ENCODE measurements around the gene GPC6. TPM values are rescaled to one million over a fixed set of nuclear protein-coding genes. Genes with fewer than 3 reads are reported as not detected.

GPC6 gene
- total RNA-seq, 1 experiment from 2014 or later: not detected

- H3K9me3 Mint-ChIP-seq (ENCODE audit: low read depth, unreplicated experiment): peaks cover 2% of the 10 kb centered on the region
- no TSS peak for BruUV-seq (replicated peaks)
- H3K27ac Mint-ChIP-seq (ENCODE audit: unreplicated experiment): no peak overlapping the region
- DNase-seq: no peak
- H3K4me3 Mint-ChIP-seq (ENCODE audit: low read depth, unreplicated experiment): no peak overlapping the region
- CTCF ChIA-PET: no interaction called here
- no peaks in the 10 kb centered on the region for H3K36me3 Mint-ChIP-seq (ENCODE audit: insufficient read depth, unreplicated experiment)
- intact Hi-C loops (cut with micrococcal nuclease; ENCODE audit: unreplicated experiment): no loop called here
- no peaks in the 10 kb centered on the region for H3K4me1 Mint-ChIP-seq (ENCODE audit: low read depth, unreplicated experiment)
- TF ChIP-seq CTCF (IDR thresholded peaks at IDR 0.05; ENCODE audit: unreplicated experiment): no peak
- H3K27me3 Mint-ChIP-seq (ENCODE audit: unreplicated experiment): no peaks in the 10 kb centered on the region
Observed at GRCh38 chr13:93343097-93343496, 116.5 kb downstream of the GPC6 start.

GRCh38 chr13:93344048-93344705 is 117.6 kb downstream of the GPC6 start:
- Mint-ChIP-seq H3K36me3 (ENCODE audit: insufficient read depth, unreplicated experiment) (no peaks in the 10 kb centered on the region), H3K27ac (ENCODE audit: unreplicated experiment) (no peak overlapping the region), H3K27me3 (ENCODE audit: unreplicated experiment) (no peaks in the 10 kb centered on the region), H3K9me3 (ENCODE audit: low read depth, unreplicated experiment) (peaks cover 2% of the 10 kb centered on the region), H3K4me1 (ENCODE audit: low read depth, unreplicated experiment) (no peaks in the 10 kb centered on the region), H3K4me3 (ENCODE audit: low read depth, unreplicated experiment) (no peak overlapping the region)
- CTCF ChIA-PET: no interaction called here
- intact Hi-C loops (cut with micrococcal nuclease; ENCODE audit: unreplicated experiment): no loop called here
- no peak for DNase-seq
- no TSS peak for BruUV-seq (replicated peaks)
- no peak for TF ChIP-seq CTCF (IDR thresholded peaks at IDR 0.05; ENCODE audit: unreplicated experiment)

DNA sequence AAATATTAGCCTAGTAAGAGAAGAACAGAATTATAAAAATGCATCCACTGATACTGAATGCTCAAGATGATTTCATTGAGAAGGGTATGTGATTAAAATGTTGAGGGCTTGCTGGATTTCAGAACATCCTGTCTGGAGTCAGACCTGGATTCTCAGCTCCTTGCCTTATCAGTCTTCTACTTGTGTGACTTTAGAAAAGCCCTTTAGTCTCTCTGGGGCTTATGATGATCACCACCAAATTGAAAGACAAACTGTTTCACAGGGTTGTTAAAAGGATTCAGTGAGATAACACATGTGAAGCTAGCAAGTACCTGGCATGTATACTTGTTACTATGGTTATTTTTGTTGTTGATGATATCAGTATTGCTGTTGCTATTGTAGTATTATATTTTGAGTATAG is 118.4 kb downstream of the GPC6 start:
- Mint-ChIP-seq H3K4me1 (ENCODE audit: low read depth, unreplicated experiment) (no peaks in the 10 kb centered on the region), H3K27me3 (ENCODE audit: unreplicated experiment) (no peaks in the 10 kb centered on the region), H3K4me3 (ENCODE audit: low read depth, unreplicated experiment) (no peak overlapping the region), H3K27ac (ENCODE audit: unreplicated experiment) (no peak overlapping the region), H3K9me3 (ENCODE audit: low read depth, unreplicated experiment) (peaks cover 2% of the 10 kb centered on the region), H3K36me3 (ENCODE audit: insufficient read depth, unreplicated experiment) (no peaks in the 10 kb centered on the region)
- BruUV-seq (replicated peaks): no TSS peak
- no peak for TF ChIP-seq CTCF (IDR thresholded peaks at IDR 0.05; ENCODE audit: unreplicated experiment)
- intact Hi-C loops (cut with micrococcal nuclease; ENCODE audit: unreplicated experiment): no loop called here
- CTCF ChIA-PET: no interaction called here
- DNase-seq: no peak

DNA sequence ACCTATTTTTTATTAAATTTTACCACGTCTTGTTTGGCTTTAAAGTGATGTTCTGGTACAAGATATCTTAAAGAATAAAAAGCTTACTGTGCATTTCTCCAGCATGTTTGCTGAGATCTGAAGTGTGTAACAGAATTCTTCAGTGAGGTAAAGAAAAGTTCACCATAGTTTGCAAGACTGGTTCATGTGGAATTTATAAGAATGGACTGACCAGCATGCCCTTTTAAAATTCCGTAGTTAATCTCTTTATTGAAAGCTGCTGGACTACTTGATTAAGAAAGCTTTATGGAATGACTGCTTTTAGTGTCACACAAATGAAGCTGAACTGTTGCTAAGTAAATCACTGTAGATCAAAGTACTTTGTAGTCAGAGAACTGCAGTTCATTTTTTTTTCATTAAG is 119.2 kb downstream of the GPC6 start:
- Mint-ChIP-seq H3K4me1 (ENCODE audit: low read depth, unreplicated experiment) (no peaks in the 10 kb centered on the region), H3K36me3 (ENCODE audit: insufficient read depth, unreplicated experiment) (no peaks in the 10 kb centered on the region), H3K9me3 (ENCODE audit: low read depth, unreplicated experiment) (peaks cover 2% of the 10 kb centered on the region), H3K27ac (ENCODE audit: unreplicated experiment) (no peak overlapping the region), H3K4me3 (ENCODE audit: low read depth, unreplicated experiment) (no peak overlapping the region), H3K27me3 (ENCODE audit: unreplicated experiment) (no peaks in the 10 kb centered on the region)
- CTCF ChIA-PET: no interaction called here
- intact Hi-C loops (cut with micrococcal nuclease; ENCODE audit: unreplicated experiment): no loop called here
- BruUV-seq (replicated peaks): no TSS peak
- no peak for DNase-seq
- TF ChIP-seq CTCF (IDR thresholded peaks at IDR 0.05; ENCODE audit: unreplicated experiment): no peak

Measured in Calu3 (cell line).